Stimulated activated CD8-positive, alpha-beta memory T cell treated with anti-CD3 and anti-CD28 coated beads, Interleukin-4, amount 100 ng/mL, for 4 hours (primary cell): ENCODE results near the gene XPO4.
"Not testable (repeated sequence)": the region's sequence is repeated elsewhere in the genome, so short reads cannot be mapped to it uniquely, and the experiment has no call there.

Experiments
- DNase-seq, 2 donors: peaks; one replicate each; pipeline ENCODE4 v3.0.0-alpha.2; 2020; ENCODE audit warnings: low read depth in 2 of 2, low spot score in 1 of 2

XPO4 gene

DNA sequence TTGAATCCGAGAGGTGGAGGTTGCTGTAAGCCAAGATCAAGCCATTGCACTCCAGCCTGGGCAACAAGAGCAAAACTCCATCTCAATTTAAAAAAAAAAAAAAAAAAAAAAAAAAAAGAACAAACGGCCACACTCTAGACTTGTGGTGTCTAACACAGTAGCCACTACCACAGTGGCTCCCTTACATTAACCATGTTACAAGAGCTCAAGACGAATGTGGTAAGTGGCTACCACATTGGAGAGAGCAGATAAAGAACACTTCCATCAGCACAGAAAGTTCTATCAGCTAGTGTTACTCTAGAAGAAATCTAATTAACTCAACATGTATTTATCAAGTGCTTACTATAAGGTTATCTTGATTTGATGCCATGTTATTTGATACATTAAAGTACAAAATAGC, 11.5 kb downstream of the XPO4 start:
- DNase-seq = no peak

DNA sequence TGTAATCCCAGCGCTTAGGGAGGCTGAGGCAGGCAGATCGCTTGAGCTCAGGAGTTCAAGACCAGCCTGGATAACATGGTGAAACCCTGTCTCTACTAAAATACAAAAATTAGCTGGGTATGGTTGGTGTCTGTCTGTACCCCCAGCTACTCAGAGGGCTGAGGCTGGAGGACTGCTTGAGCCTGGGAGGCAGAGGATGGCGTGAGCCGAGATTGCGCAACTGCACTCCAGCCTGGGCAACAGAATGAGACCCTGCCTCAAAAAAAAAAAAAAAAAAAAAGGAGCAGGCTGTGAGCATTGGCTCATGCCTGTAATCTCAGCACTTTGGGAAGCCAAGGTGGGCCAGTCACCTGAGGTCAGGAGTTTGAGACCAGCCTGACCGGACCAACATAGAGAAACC, 12.0 kb downstream of the XPO4 start:
- not testable (repeated sequence) for DNase-seq

DNA sequence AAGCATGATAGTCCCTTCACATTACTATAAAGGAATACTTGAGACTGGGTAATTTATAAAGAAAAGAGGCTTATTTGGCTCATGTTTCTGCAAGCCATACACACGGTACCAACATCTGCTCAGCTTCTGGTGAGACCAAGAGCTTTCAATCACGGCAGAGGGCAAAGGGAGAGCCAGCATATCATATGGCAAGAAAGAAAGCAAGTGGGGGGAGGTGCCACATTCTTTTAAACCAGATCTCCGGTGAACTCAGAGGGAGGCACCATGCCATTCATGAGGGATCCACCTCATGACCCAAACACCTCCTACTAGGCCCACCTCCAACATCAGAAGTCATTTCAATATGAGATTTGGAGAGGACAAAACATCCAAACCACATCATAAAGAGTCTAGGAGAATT, 20.3 kb downstream of the XPO4 start:
- no peak for DNase-seq

DNA sequence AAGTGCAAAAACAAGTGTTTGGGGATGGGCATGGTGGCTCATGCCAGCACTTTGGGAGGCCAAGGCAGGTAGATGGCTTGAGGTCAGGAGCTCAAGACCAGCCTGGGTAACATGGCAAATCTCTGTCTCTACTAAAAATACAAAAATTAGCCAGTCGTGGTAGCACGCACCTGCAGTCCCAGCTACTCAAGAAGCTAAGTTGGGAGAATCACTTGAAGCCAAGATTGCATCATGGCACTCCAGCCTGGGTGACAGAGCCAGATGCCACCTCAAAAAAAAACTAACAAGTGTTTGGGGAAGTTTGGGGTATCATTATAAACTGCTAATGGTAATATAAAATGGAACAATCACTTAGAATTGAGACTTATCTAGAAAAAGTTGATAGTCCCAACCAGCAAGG, 24.6 kb downstream of the XPO4 start:
- DNase-seq = no peak

DNA sequence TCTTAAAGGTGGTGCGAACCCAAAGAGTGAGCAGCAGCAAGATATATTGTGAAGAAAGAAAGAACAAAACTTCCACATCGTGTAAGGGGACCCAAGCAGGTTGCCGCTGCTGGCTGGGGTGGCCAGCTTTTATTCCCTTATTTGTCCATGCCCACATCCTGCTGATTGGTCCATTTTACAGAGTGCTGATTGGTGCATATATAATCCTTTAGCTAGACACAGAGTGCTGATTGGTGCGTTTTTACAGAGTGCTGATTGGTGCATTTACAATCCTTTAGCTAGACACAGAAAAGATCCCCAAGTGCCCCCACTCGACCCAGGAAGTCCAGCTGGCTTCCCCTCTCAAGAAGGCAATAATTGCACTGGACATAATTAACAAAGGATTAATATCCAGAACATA, 25.7 kb downstream of the XPO4 start:
- not testable (repeated sequence) for DNase-seq

- DNase-seq = not testable (repeated sequence)
These were observed 28.1 kb downstream of the XPO4 start for GRCh38 chr13:20874439-20874838.

GRCh38 chr13:20873348-20873747, 29.2 kb downstream of the XPO4 start:
- DNase-seq = no peak

DNA sequence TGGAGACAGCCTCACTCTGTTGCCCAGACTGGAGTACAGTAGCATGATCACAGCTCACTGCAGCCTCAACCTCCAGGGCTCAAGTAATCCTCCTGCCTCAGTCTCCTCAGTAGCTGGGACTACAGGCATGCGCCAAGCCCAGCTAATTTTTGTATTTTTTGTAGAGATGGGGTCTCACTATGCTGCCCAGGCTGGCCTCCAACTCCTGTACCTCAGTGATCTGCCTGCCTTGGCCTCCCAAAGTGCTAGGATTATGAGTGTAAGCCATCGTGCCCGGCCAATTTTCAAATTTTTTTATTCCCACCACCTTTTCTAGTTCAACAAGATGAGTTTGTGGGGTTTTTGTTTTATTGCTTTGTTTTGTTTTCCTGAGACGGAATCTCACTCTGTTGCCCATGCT, 31.7 kb downstream of the XPO4 start:
- DNase-seq = no peak

DNA sequence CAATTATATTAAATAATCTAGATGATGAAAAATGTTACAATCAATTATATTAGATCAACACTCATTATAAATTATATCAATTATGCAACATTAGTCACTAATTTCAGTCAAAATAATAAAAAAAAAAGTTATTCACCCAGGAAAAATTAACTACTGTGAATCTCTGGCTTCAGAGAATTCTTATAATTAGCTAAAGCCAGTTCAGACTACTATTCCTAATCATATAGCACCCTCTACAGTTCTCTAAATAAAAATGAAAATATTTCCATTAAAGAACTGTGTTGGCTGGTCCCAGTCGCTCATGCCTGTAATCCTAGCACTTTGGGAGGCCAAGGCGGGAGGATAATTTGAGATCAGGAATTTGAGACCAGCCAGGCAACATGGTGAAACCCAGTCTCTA, 33.0 kb downstream of the XPO4 start:
- DNase-seq = no peak

DNA sequence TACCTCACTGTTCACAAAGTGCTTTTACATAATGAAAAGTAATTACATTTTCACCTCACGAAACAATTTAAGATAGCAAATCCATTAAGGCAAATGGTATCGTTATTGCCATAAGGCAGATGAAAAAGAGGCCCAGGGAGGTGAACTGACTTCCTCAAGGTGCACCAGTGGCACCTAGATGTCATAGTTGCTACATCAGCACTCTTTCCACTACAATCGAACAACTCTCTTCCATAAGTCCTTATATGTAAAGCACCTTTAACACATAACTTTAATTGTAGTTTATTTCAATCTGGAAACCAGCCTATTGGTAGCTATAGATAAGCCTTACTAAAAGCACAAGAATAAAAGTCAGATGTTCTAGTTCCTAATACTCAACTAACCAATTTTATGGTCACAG, 35.1 kb downstream of the XPO4 start:
- no peak for DNase-seq

GRCh38 chr13:20861666-20862065, 40.9 kb downstream of the XPO4 start:
- DNase-seq = not testable (repeated sequence)

DNA sequence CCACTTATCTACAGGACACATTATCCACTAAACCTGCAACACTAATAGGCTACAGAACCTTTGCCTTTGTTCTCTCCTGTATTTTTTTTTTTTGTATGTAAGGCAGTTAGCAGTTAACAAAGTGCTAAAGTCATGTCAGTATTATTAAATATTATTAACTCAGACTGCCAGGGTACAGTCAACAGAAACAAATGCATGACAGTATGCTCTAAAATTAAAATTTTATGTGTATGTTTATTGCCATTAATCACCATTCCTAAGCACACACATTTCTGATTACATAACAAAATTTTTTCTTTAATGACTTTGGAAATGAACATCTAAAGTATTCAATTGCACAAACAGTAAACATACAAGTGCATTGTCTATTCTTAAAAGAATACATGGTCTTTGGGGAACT, 41.7 kb downstream of the XPO4 start:
- no peak for DNase-seq

DNA sequence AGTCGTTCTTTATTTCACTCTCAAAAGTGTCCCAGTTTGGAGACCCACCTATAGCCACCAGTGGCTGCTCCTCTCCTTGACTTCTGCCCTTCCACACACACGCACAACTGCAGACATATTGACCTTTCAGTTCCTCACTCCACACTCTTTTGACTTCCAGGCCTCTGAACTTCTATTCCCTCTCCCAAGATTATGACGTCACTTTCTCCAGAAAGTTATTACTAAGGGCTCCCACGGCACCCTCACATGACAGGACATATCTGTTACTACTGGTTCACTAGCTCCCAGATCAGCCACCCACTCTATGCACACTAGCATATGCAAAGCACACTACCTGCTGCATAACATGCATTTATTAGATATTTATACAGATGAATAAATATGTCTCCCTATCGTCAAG, 45.9 kb downstream of the XPO4 start:
- no peak for DNase-seq

DNA sequence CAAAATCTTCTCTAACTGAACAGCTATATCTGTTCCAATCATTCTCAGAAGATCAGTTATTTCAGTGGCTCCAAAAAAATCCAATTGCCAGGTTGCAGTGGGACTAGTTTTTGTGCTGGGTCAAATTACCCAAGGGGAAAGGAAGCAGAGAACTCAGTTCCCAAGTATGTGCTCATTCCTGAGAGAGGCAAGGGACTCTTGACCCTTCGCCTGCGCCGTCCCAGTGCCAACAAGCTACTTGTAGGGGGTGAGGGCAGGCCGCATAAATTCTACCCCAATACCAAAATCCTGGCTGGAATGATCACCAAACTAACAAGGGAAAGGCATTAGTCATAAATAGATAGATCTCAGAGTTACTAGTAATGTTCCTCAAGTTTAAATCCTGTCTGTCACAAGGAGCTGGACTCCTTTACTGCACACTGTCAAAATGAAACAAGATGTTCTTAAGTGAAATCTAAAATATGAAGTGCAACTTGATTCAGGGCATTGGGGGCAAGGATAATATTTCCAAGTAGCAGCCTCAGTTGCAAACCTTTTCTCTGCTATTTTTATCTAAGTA, 50.6 kb downstream of the XPO4 start:
- DNase-seq = no peak

DNA sequence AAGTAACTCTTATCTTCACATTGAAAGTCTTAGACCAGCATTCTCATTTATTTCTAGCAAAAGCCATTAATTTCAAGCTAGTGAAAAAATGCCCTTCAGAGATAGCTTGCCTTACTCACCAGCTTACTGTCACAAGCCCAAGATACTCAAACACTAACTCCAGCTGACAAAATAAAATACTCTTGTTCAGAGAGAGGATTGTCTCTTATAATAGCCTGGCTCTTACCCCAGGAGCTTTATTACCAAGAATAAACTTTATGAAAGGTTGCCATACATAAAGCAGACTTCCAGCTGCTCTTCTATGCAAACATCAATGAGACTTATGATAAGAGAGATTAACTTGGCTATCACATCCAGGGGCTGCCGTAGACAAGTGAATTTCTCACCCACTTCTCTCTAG, 53.6 kb downstream of the XPO4 start:
- DNase-seq = no peak

GRCh38 chr13:20848203-20848602, 54.3 kb downstream of the XPO4 start:
- no peak for DNase-seq

GRCh38 chr13:20847296-20847695, 55.2 kb downstream of the XPO4 start:
- no peak for DNase-seq

GRCh38 chr13:20843166-20843565, 59.4 kb downstream of the XPO4 start:
- no peak for DNase-seq

DNA sequence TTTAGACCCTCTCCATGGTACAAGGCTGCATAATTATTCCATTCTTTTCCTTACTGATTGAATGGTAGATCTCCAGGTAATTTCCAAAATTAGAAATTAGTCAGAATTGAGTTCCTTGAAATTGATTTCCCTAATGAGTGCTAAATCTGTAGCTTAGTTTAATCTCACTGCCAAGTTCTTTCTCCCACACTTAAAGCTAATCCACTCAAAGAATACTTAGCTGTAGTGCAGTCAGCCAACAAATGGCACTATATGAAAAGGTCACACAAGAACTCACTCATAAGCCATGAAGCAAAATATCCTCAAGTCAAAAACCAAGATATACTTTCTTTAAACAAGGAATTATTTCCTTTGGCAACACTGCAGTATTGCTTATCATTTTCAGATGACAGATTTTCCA, 62.0 kb downstream of the XPO4 start:
- no peak for DNase-seq

DNA sequence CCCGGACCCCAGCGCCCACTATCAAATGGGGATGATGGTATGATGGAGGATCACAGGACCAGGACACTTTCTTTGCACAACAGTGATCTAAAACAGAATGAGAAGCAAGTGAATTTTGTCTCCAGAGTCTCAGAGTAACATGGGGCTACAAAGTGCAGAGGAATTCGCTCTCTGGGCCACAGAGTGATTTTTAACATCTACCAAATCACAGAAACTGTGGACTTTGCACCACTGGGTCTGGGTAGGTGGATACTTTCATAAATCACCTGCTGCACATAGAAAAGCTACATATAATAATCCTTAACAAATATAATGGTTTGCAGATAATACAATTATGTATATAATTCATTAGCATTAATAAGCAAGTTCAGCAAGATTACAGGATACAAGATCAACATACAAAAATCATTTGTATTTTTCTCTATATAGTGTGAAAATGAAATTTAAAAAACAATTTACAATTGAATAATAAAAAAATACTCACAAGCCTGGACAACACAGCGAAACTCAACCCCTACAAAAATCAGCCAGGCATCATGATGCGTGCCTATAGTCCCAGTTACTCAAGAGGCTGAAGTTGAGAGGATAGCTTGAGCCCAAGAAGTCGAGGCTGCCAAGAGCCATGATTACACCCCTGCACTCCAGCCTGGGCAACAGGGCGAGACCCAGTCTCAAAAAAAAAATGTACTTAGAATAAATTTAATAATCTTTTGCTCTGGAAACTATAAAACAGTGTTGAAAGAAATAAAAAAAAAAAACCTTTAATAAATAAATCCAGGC, 68.5 kb downstream of the XPO4 start:
- DNase-seq = no peak

DNA sequence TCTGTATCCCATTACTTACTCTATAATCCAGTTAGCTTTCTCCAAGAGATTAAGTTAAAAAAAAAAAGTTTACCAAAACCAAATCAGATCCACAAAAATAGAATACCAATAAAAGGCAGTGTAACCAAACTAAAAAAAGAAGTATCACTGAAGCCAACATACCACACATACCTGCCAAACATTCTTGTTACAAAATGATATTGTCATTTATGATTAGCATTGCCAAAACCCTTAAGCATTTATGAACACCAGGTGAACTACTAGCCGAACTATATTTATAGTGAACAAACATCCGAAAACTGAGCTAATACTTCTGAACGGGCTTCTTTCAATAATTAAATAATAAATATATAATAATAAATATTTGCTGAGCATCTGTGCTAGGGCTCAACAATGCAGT, 69.7 kb downstream of the XPO4 start:
- DNase-seq = no peak

DNA sequence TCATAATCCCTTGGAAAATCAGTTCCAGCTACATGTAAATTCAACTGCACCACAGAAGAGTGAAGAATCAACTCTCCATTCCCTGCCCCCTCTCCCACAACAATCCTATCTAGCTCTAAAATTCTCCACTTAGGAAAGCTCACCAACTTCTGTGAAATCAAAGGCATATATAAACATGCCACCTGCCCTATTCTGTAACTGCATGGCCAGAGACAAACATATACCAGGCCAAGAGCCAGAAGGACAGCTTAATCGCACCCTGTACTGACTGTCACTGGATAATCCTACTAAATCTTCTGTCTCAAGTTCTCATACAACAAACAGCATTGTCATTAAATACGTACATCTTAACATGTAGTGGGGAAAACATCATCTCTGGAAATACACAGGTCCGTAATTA, 70.6 kb downstream of the XPO4 start:
- no peak for DNase-seq

GRCh38 chr13:20831254-20831653, 71.3 kb downstream of the XPO4 start:
- no peak for DNase-seq
